ENCODE results near the gene FAM171A1.

The FAM171A1 gene

GRCh38 chr10:15374566-15374965, 3.5 kb upstream of the FAM171A1 start:
- H2BK120ac ChIP-seq (ENCODE audit: low read depth, low read length), result no peak overlapping the region
- no peak overlapping the region for H3K4ac ChIP-seq (ENCODE audit: low read length)
- no peak overlapping the region for H4K91ac ChIP-seq (ENCODE audit: low read depth, low read length, poor library complexity)
- H2AFZ ChIP-seq (ENCODE audit: low read length), result no peak overlapping the region
- no peak overlapping the region for H3K23ac ChIP-seq (ENCODE audit: low read depth, low read length, poor library complexity)
- H3K14ac ChIP-seq (ENCODE audit: low read length), result no peak overlapping the region
- no peak overlapping the region for H3K27ac ChIP-seq (replicated peaks; ENCODE audit: low read length)
- H3K18ac ChIP-seq (ENCODE audit: low read length), result no peak overlapping the region
- H3K79me1 ChIP-seq (ENCODE audit: low read depth, low read length), result no peaks in the 10 kb centered on the region
- H3K9ac ChIP-seq (ENCODE audit: low read depth, low read length, poor library complexity), result no peak overlapping the region
- no peaks in the 10 kb centered on the region for H3K36me3 ChIP-seq (replicated peaks in 1 of 2; ENCODE audit: control insufficient read depth in 2 of 2, insufficient read depth in 2 of 2, low read length in 2 of 2)
- no peak overlapping the region for H3K4me2 ChIP-seq (ENCODE audit: insufficient read depth, low read length, poor library complexity, severe bottlenecking)
- peaks cover 0 to 13% (median 1%) of the 10 kb centered on the region in 3 experiments for H3K27me3 ChIP-seq (ENCODE audit: control insufficient read depth in 3 of 3, insufficient read depth in 3 of 3, low read depth in 1 of 3, low read length in 3 of 3)
- no peak overlapping the region for H2BK15ac ChIP-seq (ENCODE audit: low read length)
- H3K4me3 ChIP-seq (ENCODE audit: low read length in 2 of 2), result no peak overlapping the region
- H3K9me3 ChIP-seq (replicated peaks in 1 of 2; ENCODE audit: control insufficient read depth in 2 of 2, insufficient read depth in 1 of 2, low read depth in 1 of 2, low read length in 2 of 2), result no peaks in the 10 kb centered on the region
- no peak overlapping the region for H4K8ac ChIP-seq (ENCODE audit: low read depth, low read length)
- no peak overlapping the region for H2BK12ac ChIP-seq (ENCODE audit: low read length)
- WGBS, 2 donors (ENCODE audit: extremely low coverage in 2 of 2, insufficient read length in 2 of 2, insufficient replicate concordance in 1 of 2), result no CpG with 5 or more reads among the region's 1 CpG
- H2AK5ac ChIP-seq (ENCODE audit: low read depth, low read length), result no peak overlapping the region
- no peak for DNase-seq (ENCODE audit: low spot score)
- H2BK5ac ChIP-seq (ENCODE audit: low read length), result no peak overlapping the region
- peaks cover 0 to under 1% of the 10 kb centered on the region in 2 donors for H3K4me1 ChIP-seq (ENCODE audit: control insufficient read depth in 2 of 2, insufficient read depth in 1 of 2, low read depth in 1 of 2, low read length in 2 of 2)

GRCh38 chr10:15374156-15374555, 3.1 kb upstream of the FAM171A1 start:
- Histone ChIP-seq H3K79me1 (ENCODE audit: low read depth, low read length) (no peaks in the 10 kb centered on the region), H3K14ac (ENCODE audit: low read length) (no peak overlapping the region), H2AFZ (ENCODE audit: low read length) (no peak overlapping the region)

GRCh38 chr10:15373199-15373598, 2.1 kb upstream of the FAM171A1 start:
- Histone ChIP-seq H3K4me2 (ENCODE audit: insufficient read depth, low read length, poor library complexity, severe bottlenecking) (no peak overlapping the region), H3K4me3 (ENCODE audit: low read length in 2 of 2) (no peak overlapping the region), H2AFZ (ENCODE audit: low read length) (no peak overlapping the region), H3K18ac (ENCODE audit: low read length) (no peak overlapping the region), H3K4ac (ENCODE audit: low read length) (no peak overlapping the region), H4K91ac (ENCODE audit: low read depth, low read length, poor library complexity) (no peak overlapping the region), H3K79me1 (ENCODE audit: low read depth, low read length) (no peaks in the 10 kb centered on the region), H2AK5ac (ENCODE audit: low read depth, low read length) (no peak overlapping the region), H3K9ac (ENCODE audit: low read depth, low read length, poor library complexity) (no peak overlapping the region), H4K8ac (ENCODE audit: low read depth, low read length) (no peak overlapping the region), H2BK12ac (ENCODE audit: low read length) (no peak overlapping the region), H2BK5ac (ENCODE audit: low read length) (no peak overlapping the region), H3K27ac (replicated peaks; ENCODE audit: low read length) (no peak overlapping the region), H2BK15ac (ENCODE audit: low read length) (no peak overlapping the region), H3K36me3 (replicated peaks in 1 of 2; ENCODE audit: control insufficient read depth in 2 of 2, insufficient read depth in 2 of 2, low read length in 2 of 2) (no peaks in the 10 kb centered on the region), H3K4me1 (ENCODE audit: control insufficient read depth in 2 of 2, insufficient read depth in 1 of 2, low read depth in 1 of 2, low read length in 2 of 2) (peaks cover 0 to 3% of the 10 kb centered on the region in 2 donors), H3K27me3 (ENCODE audit: control insufficient read depth in 3 of 3, insufficient read depth in 3 of 3, low read depth in 1 of 3, low read length in 3 of 3) (peaks cover 0 to 9% (median 1%) of the 10 kb centered on the region in 3 experiments), H3K9me3 (replicated peaks in 1 of 2; ENCODE audit: control insufficient read depth in 2 of 2, insufficient read depth in 1 of 2, low read depth in 1 of 2, low read length in 2 of 2) (no peaks in the 10 kb centered on the region), H3K14ac (ENCODE audit: low read length) (no peak overlapping the region), H2BK120ac (ENCODE audit: low read depth, low read length) (no peak overlapping the region), H3K23ac (ENCODE audit: low read depth, low read length, poor library complexity) (no peak overlapping the region)
- DNase-seq (ENCODE audit: low spot score), result no peak
- WGBS, 2 donors (ENCODE audit: extremely low coverage in 2 of 2, insufficient read length in 2 of 2, insufficient replicate concordance in 1 of 2), result no CpG with 5 or more reads among the region's 2 CpGs

More at GRCh38 chr10:15374156-15374555, 3.1 kb upstream of the FAM171A1 start:
- no peaks in the 10 kb centered on the region for H3K36me3 ChIP-seq (replicated peaks in 1 of 2; ENCODE audit: control insufficient read depth in 2 of 2, insufficient read depth in 2 of 2, low read length in 2 of 2)
- no peak overlapping the region for H4K91ac ChIP-seq (ENCODE audit: low read depth, low read length, poor library complexity)
- H2BK15ac ChIP-seq (ENCODE audit: low read length), result no peak overlapping the region
- WGBS, 2 donors (ENCODE audit: extremely low coverage in 2 of 2, insufficient read length in 2 of 2, insufficient replicate concordance in 1 of 2), result no CpG with 5 or more reads among the region's 3 CpGs
- H3K4me2 ChIP-seq (ENCODE audit: insufficient read depth, low read length, poor library complexity, severe bottlenecking), result no peak overlapping the region
- H3K18ac ChIP-seq (ENCODE audit: low read length), result no peak overlapping the region
- no peak overlapping the region for H3K23ac ChIP-seq (ENCODE audit: low read depth, low read length, poor library complexity)
- H2BK12ac ChIP-seq (ENCODE audit: low read length), result no peak overlapping the region
- no peak overlapping the region for H2AK5ac ChIP-seq (ENCODE audit: low read depth, low read length)
- H3K4ac ChIP-seq (ENCODE audit: low read length), result no peak overlapping the region
- no peak overlapping the region for H3K4me3 ChIP-seq (ENCODE audit: low read length in 2 of 2)
- H3K9me3 ChIP-seq (replicated peaks in 1 of 2; ENCODE audit: control insufficient read depth in 2 of 2, insufficient read depth in 1 of 2, low read depth in 1 of 2, low read length in 2 of 2), result no peaks in the 10 kb centered on the region
- no peak overlapping the region for H3K27ac ChIP-seq (replicated peaks; ENCODE audit: low read length)
- peaks cover 0 to 3% of the 10 kb centered on the region in 2 donors for H3K4me1 ChIP-seq (ENCODE audit: control insufficient read depth in 2 of 2, insufficient read depth in 1 of 2, low read depth in 1 of 2, low read length in 2 of 2)
- no peak overlapping the region for H2BK5ac ChIP-seq (ENCODE audit: low read length)
- H3K9ac ChIP-seq (ENCODE audit: low read depth, low read length, poor library complexity), result no peak overlapping the region
- H2BK120ac ChIP-seq (ENCODE audit: low read depth, low read length), result no peak overlapping the region
- H3K27me3 ChIP-seq (ENCODE audit: control insufficient read depth in 3 of 3, insufficient read depth in 3 of 3, low read depth in 1 of 3, low read length in 3 of 3), result peaks cover 0 to 11% (median 1%) of the 10 kb centered on the region in 3 experiments
- no peak overlapping the region for H4K8ac ChIP-seq (ENCODE audit: low read depth, low read length)
- DNase-seq (ENCODE audit: low spot score), result no peak

GRCh38 chr10:15370212-15370855, 755 bp downstream of the FAM171A1 start:
- Histone ChIP-seq H2BK120ac (ENCODE audit: low read depth, low read length) (no peak overlapping the region), H3K9me3 (replicated peaks in 1 of 2; ENCODE audit: control insufficient read depth in 2 of 2, insufficient read depth in 1 of 2, low read depth in 1 of 2, low read length in 2 of 2) (peaks cover 0 to 1% of the 10 kb centered on the region in 2 donors), H3K4ac (ENCODE audit: low read length) (no peak overlapping the region), H4K91ac (ENCODE audit: low read depth, low read length, poor library complexity) (no peak overlapping the region), H2BK5ac (ENCODE audit: low read length) (peak overlapping the region; percentile 58), H2AK5ac (ENCODE audit: low read depth, low read length) (no peak overlapping the region), H3K18ac (ENCODE audit: low read length) (peak overlapping the region; percentile 96), H3K4me3 (ENCODE audit: low read length in 2 of 2) (peak overlapping the region; percentile 57 to 96), H2BK15ac (ENCODE audit: low read length) (no peak overlapping the region), H2BK12ac (ENCODE audit: low read length) (no peak overlapping the region), H2AFZ (ENCODE audit: low read length) (peak overlapping the region; percentile 94), H3K4me2 (ENCODE audit: insufficient read depth, low read length, poor library complexity, severe bottlenecking) (peak overlapping the region; percentile 75), H3K27ac (replicated peaks; ENCODE audit: low read length) (no peak overlapping the region), H3K79me1 (ENCODE audit: low read depth, low read length) (no peaks in the 10 kb centered on the region), H3K14ac (ENCODE audit: low read length) (no peak overlapping the region), H3K27me3 (ENCODE audit: control insufficient read depth in 3 of 3, insufficient read depth in 3 of 3, low read depth in 1 of 3, low read length in 3 of 3) (peaks cover 0 to 9% (median 1%) of the 10 kb centered on the region in 3 experiments), H3K23ac (ENCODE audit: low read depth, low read length, poor library complexity) (no peak overlapping the region), H3K36me3 (replicated peaks in 1 of 2; ENCODE audit: control insufficient read depth in 2 of 2, insufficient read depth in 2 of 2, low read length in 2 of 2) (no peaks in the 10 kb centered on the region), H4K8ac (ENCODE audit: low read depth, low read length) (no peak overlapping the region), H3K4me1 (ENCODE audit: control insufficient read depth in 2 of 2, insufficient read depth in 1 of 2, low read depth in 1 of 2, low read length in 2 of 2) (peaks cover 0 to 3% of the 10 kb centered on the region in 2 donors), H3K9ac (ENCODE audit: low read depth, low read length, poor library complexity) (peak overlapping the region; percentile 83)
- DNase-seq (ENCODE audit: low spot score), result peak; percentile 20
- no CpG with 5 or more reads among the region's 65 CpGs for WGBS, 2 donors (ENCODE audit: extremely low coverage in 2 of 2, insufficient read length in 2 of 2, insufficient replicate concordance in 1 of 2)

All from neuronal stem cell (in vitro differentiated cells).